GM12878 (cell line): ENCODE results near the gene LPCAT3. TPM values are rescaled to one million over a fixed set of nuclear protein-coding genes. Genes with fewer than 3 reads are reported as not detected.
A peak's percentile ranks its signal among the peaks of the same experiment; 100 is the strongest.

ENCODE experiments used
- microRNA counts: library from miRNA; unstranded; fragments of <30 nt; microRNA quantifications from one replicate; lab custom pipeline; 2016
- microRNA-seq: library from miRNA; unstranded; fragments of <30 nt; microRNA quantifications from one replicate; pipeline ENCODE4, GENCODE V29; 2018
- polyA plus RNA-seq, 11 experiments: library from polyadenylated mRNA; depleted of rRNA in 4 of 11; unstranded in 6 of 11; stranded (reverse) in 5 of 11; fragments of >200 nt; fragmentation: Nextera tagmentation in 4 of 11; fragmentation: Illumina TruSeq in 1 of 11; extraction: Ambion mirVana in 4 of 11; extraction: Trizol in 1 of 11; gene quantifications; 1 replicate in 1 of 11; 2 replicates in 10 of 11; pipeline versions ENCODE4 v1.2.1 to v1.2.3, GENCODE V29; 2011 to 2016; ENCODE audit warnings: inconsistent platforms in 2 of 11, missing spikeins in 2 of 11, low read depth in 1 of 11
- small RNA-seq: library from RNA; depleted of rRNA; stranded (forward); fragments of <200 nt; gene quantifications from one replicate; pipeline ENCODE3, GENCODE V24; 2014
- total RNA-seq, 4 experiments: library from RNA; depleted of rRNA in 3 of 4; stranded (reverse); fragments of >200 nt in 3 of 4; fragmentation: Illumina TruSeq in 1 of 4; extraction: Trizol in 1 of 4; gene quantifications; 2 replicates each; pipeline versions ENCODE4 v1.2.1 to v1.2.3, GENCODE V29; 2013 to 2021

Gene LPCAT3
- total and polyA plus RNA-seq, 10 of the 15 experiments (the other 5 are each of a cell fraction or from before 2014, with no cell fraction given), result 2.6 to 48.3 (median 23.0) TPM

MicroRNAs encoded within 50 kb of the gene (microRNA counts, 767-probe panel; counts per million panel counts)
- 1,705 counts per million, percentile 66 among the panel's probes with 10 or more counts for microRNA hsa-miR-141-3p (lab: Ali Mortazavi, UCI)
- microRNA hsa-miR-200c-3p (lab: Ali Mortazavi, UCI), result 2,249 counts per million, percentile 80 among the panel's probes with 10 or more counts

Small RNAs within 50 kb of the gene (microRNA-seq; reads per million reads assigned to microRNA genes)
- gene MIR141 (102 reads per million, percentile 74 among the genes with 10 or more reads in this experiment), gene MIR200C (663 reads per million, percentile 86 among the genes with 10 or more reads in this experiment)

Small RNAs within 50 kb of the gene (small RNA-seq; reads per million reads assigned to genes)
- gene AC006512.1, result not detected
- gene MIR141, result 56.2 reads per million, percentile 99 among the genes with 10 or more reads in this experiment
- gene MIR200C, result 2.6 reads per million, percentile 71 among the genes with 10 or more reads in this experiment
- gene RNU7-1, result not detected
- 16.2 reads per million, percentile 97 among the genes with 10 or more reads in this experiment for gene SCARNA12

Other genes starting within 250 kb of the LPCAT3 start
Only the 7 nearest of the 23 such genes appear.
- gene RNU7-1, start 74.7 kb downstream of the LPCAT3 start, total RNA-seq (2014; rRNA removed), result not detected in 2 replicates
- not detected in 2 replicates for gene RNU7-1, start 74.7 kb downstream of the LPCAT3 start, total RNA-seq (2014; rRNA removed; fragmentation: Illumina TruSeq; extraction: Trizol)
- not detected in 2 replicates for gene RNU7-1, start 74.7 kb downstream of the LPCAT3 start, total RNA-seq (2021)
- not detected in 2 replicates for gene RNU7-1, start 74.7 kb downstream of the LPCAT3 start, polyA plus RNA-seq (2011; rRNA removed)
- gene RNU7-1, start 74.7 kb downstream of the LPCAT3 start, polyA plus RNA-seq (2014; fragmentation: Illumina TruSeq; extraction: Trizol), result not detected in 2 replicates
- gene RNU7-1, start 74.7 kb downstream of the LPCAT3 start, polyA plus RNA-seq (2014; fragmentation: Nextera tagmentation; extraction: Ambion mirVana), result not detected
- not detected in 2 replicates for gene RNU7-1, start 74.7 kb downstream of the LPCAT3 start, polyA plus RNA-seq (2014; rRNA removed)
- gene RNU7-1, start 74.7 kb downstream of the LPCAT3 start, polyA plus RNA-seq (2016; fragmentation: Nextera tagmentation; extraction: Ambion mirVana), result not detected
- 223 and 231 TPM in 2 replicates for gene C12orf57, start 74.5 kb downstream of the LPCAT3 start, total RNA-seq (2014; rRNA removed)
- gene C12orf57, start 74.5 kb downstream of the LPCAT3 start, total RNA-seq (2014; rRNA removed; fragmentation: Illumina TruSeq; extraction: Trizol), result 109 and 124 TPM in 2 replicates
- 192 and 194 TPM in 2 replicates for gene C12orf57, start 74.5 kb downstream of the LPCAT3 start, total RNA-seq (2021)
- 183 and 331 TPM in 2 replicates for gene C12orf57, start 74.5 kb downstream of the LPCAT3 start, polyA plus RNA-seq (2011; rRNA removed)
- 8.0 and 64.5 TPM in 2 replicates for gene C12orf57, start 74.5 kb downstream of the LPCAT3 start, polyA plus RNA-seq (2014; fragmentation: Illumina TruSeq; extraction: Trizol)
- gene C12orf57, start 74.5 kb downstream of the LPCAT3 start, polyA plus RNA-seq (2014; fragmentation: Nextera tagmentation; extraction: Ambion mirVana), result 100 to 1,000 TPM; 138 to 170 TPM
- gene C12orf57, start 74.5 kb downstream of the LPCAT3 start, polyA plus RNA-seq (2014; rRNA removed), result 373 and 377 TPM in 2 replicates
- 100 to 1,000 TPM; 274 to 291 TPM for gene C12orf57, start 74.5 kb downstream of the LPCAT3 start, polyA plus RNA-seq (2016; fragmentation: Nextera tagmentation; extraction: Ambion mirVana)
- gene PTPN6, start 67.1 kb downstream of the LPCAT3 start, total RNA-seq (2014; rRNA removed), result 346 and 376 TPM in 2 replicates
- gene PTPN6, start 67.1 kb downstream of the LPCAT3 start, total RNA-seq (2014; rRNA removed; fragmentation: Illumina TruSeq; extraction: Trizol), result 214 and 235 TPM in 2 replicates
- 443 and 457 TPM in 2 replicates for gene PTPN6, start 67.1 kb downstream of the LPCAT3 start, total RNA-seq (2021)
- 208 and 364 TPM in 2 replicates for gene PTPN6, start 67.1 kb downstream of the LPCAT3 start, polyA plus RNA-seq (2011; rRNA removed)
- 265 and 453 TPM in 2 replicates for gene PTPN6, start 67.1 kb downstream of the LPCAT3 start, polyA plus RNA-seq (2014; fragmentation: Illumina TruSeq; extraction: Trizol)
- gene PTPN6, start 67.1 kb downstream of the LPCAT3 start, polyA plus RNA-seq (2014; fragmentation: Nextera tagmentation; extraction: Ambion mirVana), result 100 to 1,000 TPM; 229 to 413 TPM
- 397 and 409 TPM in 2 replicates for gene PTPN6, start 67.1 kb downstream of the LPCAT3 start, polyA plus RNA-seq (2014; rRNA removed)
- gene PTPN6, start 67.1 kb downstream of the LPCAT3 start, polyA plus RNA-seq (2016; fragmentation: Nextera tagmentation; extraction: Ambion mirVana), result 100 to 1,000 TPM; 325 to 364 TPM
- gene PHB2, start 47.8 kb downstream of the LPCAT3 start, total RNA-seq (2014; rRNA removed), result 517 and 520 TPM in 2 replicates
- 421 and 455 TPM in 2 replicates for gene PHB2, start 47.8 kb downstream of the LPCAT3 start, total RNA-seq (2014; rRNA removed; fragmentation: Illumina TruSeq; extraction: Trizol)
- gene PHB2, start 47.8 kb downstream of the LPCAT3 start, total RNA-seq (2021), result 466 and 483 TPM in 2 replicates
- 395 and 522 TPM in 2 replicates for gene PHB2, start 47.8 kb downstream of the LPCAT3 start, polyA plus RNA-seq (2011; rRNA removed)
- gene PHB2, start 47.8 kb downstream of the LPCAT3 start, polyA plus RNA-seq (2014; fragmentation: Illumina TruSeq; extraction: Trizol), result 410 and 549 TPM in 2 replicates
- gene PHB2, start 47.8 kb downstream of the LPCAT3 start, polyA plus RNA-seq (2014; fragmentation: Nextera tagmentation; extraction: Ambion mirVana), result 100 to 1,000 TPM; 112 to 270 TPM
- gene PHB2, start 47.8 kb downstream of the LPCAT3 start, polyA plus RNA-seq (2014; rRNA removed), result 586 and 591 TPM in 2 replicates
- gene PHB2, start 47.8 kb downstream of the LPCAT3 start, polyA plus RNA-seq (2016; fragmentation: Nextera tagmentation; extraction: Ambion mirVana), result 100 to 1,000 TPM; 412 to 433 TPM
- 54.6 and 69.0 TPM in 2 replicates for gene EMG1, start 47.6 kb downstream of the LPCAT3 start, total RNA-seq (2014; rRNA removed)
- 67.8 and 69.9 TPM in 2 replicates for gene EMG1, start 47.6 kb downstream of the LPCAT3 start, total RNA-seq (2014; rRNA removed; fragmentation: Illumina TruSeq; extraction: Trizol)
- 82.4 and 84.4 TPM in 2 replicates for gene EMG1, start 47.6 kb downstream of the LPCAT3 start, total RNA-seq (2021)
- 75.9 and 77.7 TPM in 2 replicates for gene EMG1, start 47.6 kb downstream of the LPCAT3 start, polyA plus RNA-seq (2011; rRNA removed)
- 77.2 and 91.3 TPM in 2 replicates for gene EMG1, start 47.6 kb downstream of the LPCAT3 start, polyA plus RNA-seq (2014; fragmentation: Illumina TruSeq; extraction: Trizol)
- 100 to 1,000 TPM; 158 to 164 TPM for gene EMG1, start 47.6 kb downstream of the LPCAT3 start, polyA plus RNA-seq (2014; fragmentation: Nextera tagmentation; extraction: Ambion mirVana)
- gene EMG1, start 47.6 kb downstream of the LPCAT3 start, polyA plus RNA-seq (2014; rRNA removed), result 78.0 and 94.4 TPM in 2 replicates
- gene EMG1, start 47.6 kb downstream of the LPCAT3 start, polyA plus RNA-seq (2016; fragmentation: Nextera tagmentation; extraction: Ambion mirVana), result 100 to 1,000 TPM; 154 to 165 TPM
- 0.73 and 1.1 TPM in 2 replicates for gene C1S, start 42.2 kb upstream of the LPCAT3 start, total RNA-seq (2014; rRNA removed)
- gene C1S, start 42.2 kb upstream of the LPCAT3 start, total RNA-seq (2014; rRNA removed; fragmentation: Illumina TruSeq; extraction: Trizol), result 0.09 and 0.27 TPM in 2 replicates
- gene C1S, start 42.2 kb upstream of the LPCAT3 start, total RNA-seq (2021), result 1.2 and 1.3 TPM in 2 replicates
- gene C1S, start 42.2 kb upstream of the LPCAT3 start, polyA plus RNA-seq (2011; rRNA removed), result 0.96 and 1.1 TPM in 2 replicates
- 0.38 and 0.51 TPM in 2 replicates for gene C1S, start 42.2 kb upstream of the LPCAT3 start, polyA plus RNA-seq (2014; fragmentation: Illumina TruSeq; extraction: Trizol)
- gene C1S, start 42.2 kb upstream of the LPCAT3 start, polyA plus RNA-seq (2014; fragmentation: Nextera tagmentation; extraction: Ambion mirVana), result under 1 TPM; 0.10 to 0.16 TPM
- gene C1S, start 42.2 kb upstream of the LPCAT3 start, polyA plus RNA-seq (2014; rRNA removed), result 0.34 and 1.4 TPM in 2 replicates
- gene C1S, start 42.2 kb upstream of the LPCAT3 start, polyA plus RNA-seq (2016; fragmentation: Nextera tagmentation; extraction: Ambion mirVana), result under 1 TPM; 0.20 to 0.32 TPM
- gene C1R, start 74.0 kb upstream of the LPCAT3 start, total RNA-seq (2014; rRNA removed), result 0.87 and 0.96 TPM in 2 replicates
- 0.76 and 0.88 TPM in 2 replicates for gene C1R, start 74.0 kb upstream of the LPCAT3 start, total RNA-seq (2014; rRNA removed; fragmentation: Illumina TruSeq; extraction: Trizol)
- 1.7 and 1.8 TPM in 2 replicates for gene C1R, start 74.0 kb upstream of the LPCAT3 start, total RNA-seq (2021)
- gene C1R, start 74.0 kb upstream of the LPCAT3 start, polyA plus RNA-seq (2011; rRNA removed), result 0.82 and 1.3 TPM in 2 replicates
- 1.4 and 1.5 TPM in 2 replicates for gene C1R, start 74.0 kb upstream of the LPCAT3 start, polyA plus RNA-seq (2014; fragmentation: Illumina TruSeq; extraction: Trizol)
- under 1 TPM in 1 of 2 experiments, not detected in 1; 0.31 TPM for gene C1R, start 74.0 kb upstream of the LPCAT3 start, polyA plus RNA-seq (2014; fragmentation: Nextera tagmentation; extraction: Ambion mirVana)
- gene C1R, start 74.0 kb upstream of the LPCAT3 start, polyA plus RNA-seq (2014; rRNA removed), result 1.9 and 2.8 TPM in 2 replicates
- under 1 TPM; 0.73 to 0.86 TPM for gene C1R, start 74.0 kb upstream of the LPCAT3 start, polyA plus RNA-seq (2016; fragmentation: Nextera tagmentation; extraction: Ambion mirVana)